KG1 (cell line): ENCODE measurements around the gene PRKRA.
A peak's percentile ranks its signal among the peaks of the same experiment; 100 is the strongest.
"Not testable (repeated sequence)": the region's sequence is repeated elsewhere in the genome, so short reads cannot be mapped to it uniquely, and the experiment has no call there.

Experiments
- DNase-seq: peaks from one replicate; lab custom pipeline; 2025; lab: John Stamatoyannopoulos, UW

Gene PRKRA

GRCh38 chr2:178450774-178451525 is at the start of gene PRKRA, which contains the start of gene PJVK:
PRKRA (minus strand) TSS chr2:178451175; CDS start chr2:178451030, 145 bp downstream.
PJVK (plus strand) TSS chr2:178451378; CDS start chr2:178453410, 2,032 bp downstream.
- DNase-seq = peak; percentile 91

DNA sequence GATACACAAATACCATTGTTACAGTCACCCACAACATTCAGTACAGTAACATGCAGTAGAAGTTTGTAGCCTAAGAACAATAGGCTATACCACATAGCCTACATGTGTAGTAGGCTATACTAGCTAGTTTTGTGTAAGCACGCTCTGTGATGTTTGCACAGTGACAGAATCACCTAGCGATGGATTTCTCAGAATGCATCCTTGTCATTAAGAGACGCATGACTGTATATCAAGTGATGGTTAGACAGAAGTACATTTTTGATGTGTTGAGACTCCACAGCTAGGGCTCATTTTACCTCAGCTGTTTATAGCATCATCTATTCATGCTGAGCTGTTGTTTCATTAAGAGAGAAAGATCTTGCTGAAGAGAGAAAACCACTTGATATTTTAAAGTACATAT is 48.7 kb upstream of the PRKRA start:
- no peak for DNase-seq

DNA sequence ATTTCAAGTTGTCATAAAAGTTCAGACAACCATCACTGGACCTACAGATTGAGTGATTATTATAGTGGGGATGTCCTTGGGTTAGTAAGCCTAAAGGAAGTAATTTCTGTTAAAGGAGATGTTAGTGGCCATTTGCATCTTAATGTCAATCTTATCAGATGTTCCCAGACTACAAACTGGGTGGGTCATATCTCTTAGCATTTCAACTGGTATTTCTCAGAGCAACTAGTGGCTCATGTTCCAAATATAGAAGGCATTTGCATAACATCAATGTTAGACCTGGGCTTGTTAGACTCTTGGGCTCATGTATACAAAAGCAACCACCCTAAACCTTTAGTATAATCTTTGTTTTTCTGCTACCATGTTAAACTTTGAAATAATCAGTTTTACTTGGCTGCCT is 47.2 kb upstream of the PRKRA start:
- DNase-seq = no peak

GRCh38 chr2:178496049-178496448 is 45.1 kb upstream of the PRKRA start:
- no peak for DNase-seq

DNA sequence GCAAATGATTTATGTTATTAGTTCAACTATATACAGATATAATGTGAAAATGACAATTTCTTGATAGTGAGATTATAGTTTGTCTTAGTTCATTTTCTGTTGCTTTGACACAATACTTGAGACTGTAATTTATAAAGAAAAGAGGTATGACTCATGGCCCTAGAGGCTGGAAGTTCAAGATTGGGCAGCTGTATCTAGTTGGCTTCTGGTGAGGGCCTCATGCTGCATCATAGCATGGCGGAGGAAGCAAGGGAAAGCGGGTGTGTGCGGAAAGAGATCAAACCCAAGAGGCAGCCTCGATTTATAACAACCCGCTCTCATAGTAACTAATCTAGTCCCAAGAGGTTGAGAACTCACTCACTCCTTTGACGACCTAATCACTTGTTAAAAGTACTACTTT is 40.6 kb upstream of the PRKRA start:
- no peak for DNase-seq

GRCh38 chr2:178485356-178485755 is 34.4 kb upstream of the PRKRA start:
- no peak for DNase-seq

GRCh38 chr2:178484245-178485041 is 33.5 kb upstream of the PRKRA start:
- no peak for DNase-seq

DNA sequence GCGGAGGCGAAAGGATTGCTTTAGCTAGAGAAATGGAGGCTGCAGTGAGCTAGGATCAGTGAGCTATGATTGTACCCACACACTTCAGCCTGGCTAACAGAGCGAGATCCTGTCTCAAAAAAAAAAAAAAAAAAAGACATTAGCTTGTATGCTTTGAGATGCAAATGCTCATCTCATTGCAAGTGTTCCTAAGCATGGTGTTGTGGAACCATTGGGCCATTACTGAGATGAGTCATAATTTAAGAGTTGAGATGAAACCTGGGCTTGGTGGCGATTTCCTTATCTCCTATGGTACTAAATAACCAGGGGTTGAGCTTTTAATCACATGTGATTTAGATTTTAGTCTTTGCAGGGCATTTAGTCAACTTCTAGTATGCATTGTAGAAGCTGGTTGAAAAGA is 31.5 kb upstream of the PRKRA start:
- DNase-seq = no peak

DNA sequence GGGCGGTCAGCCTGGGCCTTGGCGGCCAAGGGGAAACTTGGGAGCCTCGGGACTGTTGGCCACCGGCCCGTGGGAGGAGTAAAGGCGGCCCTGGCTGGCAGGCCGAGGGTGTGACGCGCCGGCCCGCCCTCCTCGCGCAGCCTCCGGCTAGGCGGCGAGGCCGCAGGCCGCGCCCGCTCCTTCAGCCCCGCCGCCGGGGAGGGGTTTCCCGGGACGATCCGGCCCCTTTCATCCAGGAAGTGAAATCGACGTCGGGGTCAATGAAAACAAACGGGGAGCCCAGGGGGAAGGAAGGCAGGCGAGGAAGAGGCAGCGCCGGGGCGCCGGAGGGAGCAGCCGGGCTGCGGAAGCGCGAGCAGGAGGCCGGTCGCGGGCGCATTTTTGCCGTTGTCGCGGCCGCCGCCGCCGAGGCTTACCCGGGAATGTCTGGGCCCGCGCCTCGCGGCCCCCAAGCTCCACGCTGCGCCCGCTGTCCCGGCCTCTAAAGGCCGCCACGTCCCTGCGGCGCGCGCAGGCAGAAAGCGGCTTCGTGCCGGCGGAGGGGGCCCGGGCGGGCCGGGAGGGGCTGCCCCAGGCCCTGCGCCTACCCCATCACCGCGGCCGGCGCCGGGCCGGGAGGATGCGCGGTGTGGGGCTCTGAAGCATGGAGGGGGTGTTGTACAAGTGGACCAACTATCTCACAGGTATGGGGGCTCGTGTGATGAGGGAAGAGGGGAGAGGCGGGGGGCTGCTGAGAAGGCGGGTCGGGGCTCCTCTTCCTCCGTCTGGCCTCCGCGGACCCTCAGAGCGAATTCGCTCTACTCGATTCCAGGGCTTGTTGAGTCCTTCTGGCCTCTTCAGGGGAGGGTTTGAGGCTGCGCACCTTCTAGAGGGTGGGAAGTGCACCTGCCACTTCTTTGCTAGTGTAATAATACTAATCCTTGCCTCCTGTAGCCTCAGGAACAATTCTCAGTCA is 29.5 kb upstream of the PRKRA start, which contains the start of gene PLEKHA3:
PLEKHA3 (plus strand) TSS at position 231 of the 955 bp plus-strand sequence; CDS start at position 644, 413 bp downstream.
- peak; percentile 59 for DNase-seq

DNA sequence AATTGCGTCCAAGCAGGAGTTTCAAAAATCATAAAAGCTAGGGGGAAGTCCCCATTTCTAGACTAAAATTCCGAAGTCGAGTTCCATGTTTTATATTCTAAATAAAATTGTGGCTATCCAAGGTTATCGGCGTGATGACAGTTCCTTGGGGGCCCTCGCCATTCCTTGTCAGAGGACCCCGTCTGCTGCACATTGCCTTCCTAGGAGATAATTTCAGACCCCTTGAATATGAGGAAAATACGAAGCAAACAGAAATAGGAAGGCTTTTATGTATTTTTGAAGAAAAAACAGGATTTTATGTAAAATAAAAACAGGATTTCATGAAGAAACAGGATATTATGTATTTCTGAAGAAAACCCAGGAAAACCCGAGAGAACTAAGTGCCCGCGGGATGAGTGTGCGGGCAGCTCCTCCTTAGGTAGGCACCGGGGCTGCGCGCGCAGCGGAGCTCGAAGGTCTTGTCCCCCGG is 28.8 kb upstream of the PRKRA start:
- peak; percentile 59 for DNase-seq

GRCh38 chr2:178479275-178479616 is 28.3 kb upstream of the PRKRA start:
- no peak for DNase-seq

DNA sequence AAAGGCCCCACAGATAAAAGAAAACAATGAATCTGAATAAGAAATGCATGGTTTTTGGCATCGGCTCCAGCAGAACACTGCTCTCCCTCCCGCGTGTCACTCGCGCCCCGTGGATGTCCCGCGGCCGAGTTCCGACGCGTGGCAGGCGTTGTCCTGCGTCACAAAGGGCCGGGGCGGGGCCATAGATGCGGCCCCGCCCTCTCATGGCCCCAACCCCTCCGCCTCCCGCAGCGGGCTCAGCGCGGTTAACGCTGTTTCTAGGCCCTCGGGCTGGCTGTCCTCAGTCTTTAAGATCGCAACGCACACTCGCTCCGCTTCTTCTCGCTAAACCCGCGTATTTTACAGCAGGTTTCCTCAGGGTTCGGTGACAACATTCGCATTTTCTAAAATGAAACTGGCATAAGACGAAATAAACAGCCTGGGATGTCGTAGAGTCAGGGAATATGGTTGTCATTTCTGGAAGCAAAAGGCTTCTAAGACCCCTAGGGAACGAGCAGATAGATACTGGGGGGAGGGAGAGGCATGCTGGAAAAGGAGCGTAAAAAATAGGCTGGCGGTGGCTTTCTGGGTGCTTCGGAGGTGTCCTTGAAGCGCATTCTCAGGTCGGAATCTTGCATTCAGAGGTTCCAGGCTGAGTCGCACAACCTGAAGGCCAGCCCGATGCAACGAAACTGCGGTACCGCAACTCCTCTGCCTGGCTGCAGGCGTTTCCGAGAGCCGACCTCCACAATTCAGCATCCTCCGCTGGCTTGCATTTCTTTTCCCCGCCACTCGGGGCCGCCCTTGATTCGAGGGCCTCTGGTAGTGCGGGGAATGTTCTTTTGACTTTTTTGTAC is 27.7 kb upstream of the PRKRA start, which contains the start of gene FKBP7:
FKBP7 (minus strand) TSS at position 162 of the 836 bp plus-strand sequence; CDS start at position 61, 101 bp downstream.
- peak; percentile 63 for DNase-seq

DNA sequence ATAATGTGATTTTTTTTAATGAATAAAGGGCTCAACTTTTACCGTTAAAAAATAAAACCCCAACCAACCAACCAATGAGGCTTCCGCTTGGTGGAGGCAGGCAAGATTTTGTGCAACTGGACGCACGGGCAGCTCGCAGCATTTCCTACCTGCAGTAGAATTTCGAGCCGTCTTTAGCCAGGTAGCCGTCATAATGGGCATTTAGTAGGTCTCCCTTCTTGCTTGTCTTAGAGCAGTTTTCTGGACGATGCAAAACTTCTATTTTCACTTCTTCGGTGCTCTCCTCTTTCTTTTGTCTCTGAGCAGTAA is 27.1 kb upstream of the PRKRA start:
- no peak for DNase-seq

- no peak for DNase-seq
Measured at GRCh38 chr2:178477443-178478129, 26.6 kb upstream of the PRKRA start.

DNA sequence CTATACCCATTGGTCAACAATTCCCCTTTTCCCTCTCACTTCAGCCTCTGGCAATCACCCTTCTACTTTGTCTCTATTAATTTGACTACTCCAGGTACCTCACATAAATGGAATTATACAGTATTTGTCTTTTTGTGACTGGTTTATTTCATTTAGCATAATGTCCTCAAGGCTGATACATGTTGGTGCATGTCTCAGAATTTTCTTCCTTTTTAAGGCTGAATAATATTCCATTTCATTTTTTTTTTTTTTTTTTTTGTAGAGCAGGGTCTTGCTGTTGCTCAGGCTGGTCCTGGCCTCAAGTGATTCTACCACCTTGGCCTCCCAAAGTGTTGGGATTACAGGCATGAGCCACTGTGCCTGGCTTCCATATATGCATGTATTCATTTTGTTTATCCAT is 25.5 kb upstream of the PRKRA start:
- DNase-seq = no peak

- DNase-seq = no peak
Measured at GRCh38 chr2:178474560-178474959, 23.6 kb upstream of the PRKRA start.

DNA sequence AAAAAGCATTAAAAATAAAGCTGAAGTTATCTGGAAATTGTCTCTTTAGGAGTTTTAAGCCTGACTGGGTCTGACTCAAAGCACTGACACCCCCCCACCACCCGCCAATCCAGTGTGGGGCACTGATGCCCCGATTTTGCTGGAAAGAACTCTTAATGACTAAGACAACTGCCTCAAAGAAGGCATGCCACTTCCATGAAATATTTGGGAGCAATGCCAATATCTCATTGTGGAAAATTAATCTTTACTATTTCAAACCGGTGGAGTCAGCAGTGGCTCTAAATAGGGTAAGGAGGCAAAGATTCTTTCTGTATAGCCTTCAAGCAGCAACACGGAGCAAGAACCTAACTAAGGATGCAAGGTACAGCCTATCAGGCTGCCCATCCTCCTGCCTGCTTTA is 23.0 kb upstream of the PRKRA start:
- DNase-seq = no peak

DNA sequence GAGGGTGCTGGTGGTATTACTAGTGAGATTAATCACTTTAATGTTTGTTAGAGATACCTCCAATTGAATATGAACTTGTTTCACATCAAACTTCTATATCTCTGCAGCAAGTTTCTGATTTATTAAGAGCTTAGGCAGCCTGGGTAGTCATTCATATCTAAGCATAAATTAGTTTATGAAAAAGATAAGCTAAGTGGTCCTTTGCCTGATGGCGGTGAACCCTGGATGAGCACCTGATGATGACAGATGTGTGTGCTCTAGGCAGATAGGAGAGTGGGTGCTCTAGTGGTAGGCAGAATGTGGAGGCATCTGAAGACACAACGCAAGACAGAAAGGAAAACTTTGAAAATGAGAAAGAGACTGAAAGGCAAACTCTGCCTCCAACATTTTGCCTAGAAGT is 22.4 kb upstream of the PRKRA start:
- no peak for DNase-seq

DNA sequence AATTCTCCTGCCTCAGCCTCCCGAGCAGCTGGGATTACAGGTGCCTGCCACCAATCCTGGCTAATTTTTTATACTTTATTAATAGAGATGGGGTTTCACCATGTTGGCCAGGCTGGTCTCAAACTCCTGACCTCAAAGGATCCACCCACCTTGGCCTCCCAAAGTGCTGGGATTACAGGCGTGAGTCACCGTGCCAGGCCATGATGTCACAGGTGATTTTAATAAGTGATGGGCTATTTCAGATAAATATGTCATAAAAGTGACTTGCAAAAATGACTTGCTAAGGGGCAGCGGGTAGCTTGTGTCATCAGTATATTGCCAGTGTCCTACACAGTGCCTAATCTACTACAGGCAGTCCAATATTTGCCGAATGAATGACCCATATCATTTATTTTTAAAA is 20.3 kb upstream of the PRKRA start:
- not testable (repeated sequence) for DNase-seq

DNA sequence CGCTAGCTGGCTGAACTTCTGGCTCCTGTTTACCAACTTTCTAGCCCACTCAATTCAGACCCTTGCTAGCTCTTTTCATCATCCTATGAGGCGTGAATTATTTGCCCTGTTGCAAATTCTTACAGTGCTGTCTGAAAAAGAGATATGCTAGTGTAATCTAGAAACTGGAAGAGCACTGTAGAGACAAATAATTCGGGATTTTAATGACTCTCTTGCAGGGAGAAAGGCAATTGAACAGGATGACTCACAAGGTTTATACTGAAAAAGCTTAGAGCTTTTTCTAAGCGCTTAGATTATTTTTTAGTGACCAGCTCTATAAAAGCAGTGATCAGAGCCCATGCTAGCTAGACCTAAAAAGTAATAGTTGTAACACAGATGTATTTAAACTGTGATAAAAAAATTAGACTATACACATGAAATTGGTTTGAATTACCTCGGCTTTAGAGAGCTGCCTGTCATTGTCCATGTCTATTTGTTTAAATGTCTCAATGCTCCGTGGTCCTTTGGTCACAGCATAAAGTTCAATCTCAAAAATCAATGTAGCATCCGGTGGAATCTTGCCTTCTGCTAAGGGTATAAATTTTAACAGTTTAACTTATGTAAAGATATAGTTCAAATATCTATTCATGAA is 18.4 kb upstream of the PRKRA start:
- no peak for DNase-seq
